VCaP (cell line): ENCODE data around the gene RAB5B.
"Not testable (repeated sequence)": the region's sequence is repeated elsewhere in the genome, so short reads cannot be mapped to it uniquely, and the experiment has no call there.

Experiments used
- H3K27ac ChIP-seq: fragments of 450-650 bp; 2 replicates; pipeline ENCODE4 v1.5.1; 2017
- TF ChIP-seq, protein P1 (sequence below): fragments of 450-650 bp; conservative IDR thresholded peaks from 2 replicates; pipeline ENCODE4 v1.5.1; 2017; ENCODE audit warnings: mild to moderate bottlenecking, moderate library complexity

Gene RAB5B

DNA sequence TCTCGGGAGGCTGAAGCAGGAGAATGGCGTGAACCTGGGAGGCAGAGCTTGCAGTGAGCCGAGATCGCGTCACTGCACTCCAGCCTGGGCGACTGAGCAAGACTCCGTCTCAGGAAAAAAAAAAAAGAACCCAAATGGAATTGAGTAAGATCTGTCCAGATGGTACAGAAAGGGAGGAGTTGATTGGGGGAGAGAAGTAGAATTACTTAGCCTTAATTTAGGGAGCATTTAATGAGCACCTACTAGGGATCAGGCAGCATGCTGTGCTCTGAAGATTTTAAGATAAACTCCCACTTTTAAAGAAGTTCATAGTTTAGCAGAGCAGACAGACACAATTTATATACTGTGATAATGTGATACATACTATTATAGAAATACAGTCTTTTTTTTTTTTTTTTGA, 4.5 kb downstream of the RAB5B start:
- H3K27ac ChIP-seq: no peak overlapping the region
- TF ChIP-seq, protein P1, sequence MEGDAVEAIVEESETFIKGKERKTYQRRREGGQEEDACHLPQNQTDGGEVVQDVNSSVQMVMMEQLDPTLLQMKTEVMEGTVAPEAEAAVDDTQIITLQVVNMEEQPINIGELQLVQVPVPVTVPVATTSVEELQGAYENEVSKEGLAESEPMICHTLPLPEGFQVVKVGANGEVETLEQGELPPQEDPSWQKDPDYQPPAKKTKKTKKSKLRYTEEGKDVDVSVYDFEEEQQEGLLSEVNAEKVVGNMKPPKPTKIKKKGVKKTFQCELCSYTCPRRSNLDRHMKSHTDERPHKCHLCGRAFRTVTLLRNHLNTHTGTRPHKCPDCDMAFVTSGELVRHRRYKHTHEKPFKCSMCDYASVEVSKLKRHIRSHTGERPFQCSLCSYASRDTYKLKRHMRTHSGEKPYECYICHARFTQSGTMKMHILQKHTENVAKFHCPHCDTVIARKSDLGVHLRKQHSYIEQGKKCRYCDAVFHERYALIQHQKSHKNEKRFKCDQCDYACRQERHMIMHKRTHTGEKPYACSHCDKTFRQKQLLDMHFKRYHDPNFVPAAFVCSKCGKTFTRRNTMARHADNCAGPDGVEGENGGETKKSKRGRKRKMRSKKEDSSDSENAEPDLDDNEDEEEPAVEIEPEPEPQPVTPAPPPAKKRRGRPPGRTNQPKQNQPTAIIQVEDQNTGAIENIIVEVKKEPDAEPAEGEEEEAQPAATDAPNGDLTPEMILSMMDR: no peak

DNA sequence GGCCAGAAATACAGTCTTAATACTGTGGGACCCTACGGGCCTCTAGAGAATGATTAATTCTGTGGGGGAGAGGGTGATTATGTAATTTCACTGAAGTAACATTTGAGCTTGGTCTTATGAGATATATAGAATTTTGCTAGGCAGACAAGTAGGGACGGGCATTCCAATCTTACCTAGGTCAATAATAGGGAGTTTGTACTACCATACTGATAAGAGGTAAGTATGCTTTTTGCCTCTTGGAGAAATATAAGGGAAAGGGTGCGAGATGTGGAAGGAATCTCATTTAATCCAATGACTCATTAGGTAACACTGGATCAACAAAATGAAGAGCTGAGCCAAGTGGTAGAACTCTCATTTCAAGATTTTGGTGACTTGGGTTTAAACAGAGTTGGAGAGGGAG, 5.2 kb downstream of the RAB5B start:
- TF ChIP-seq, protein P1: no peak
- no peak overlapping the region for H3K27ac ChIP-seq

DNA sequence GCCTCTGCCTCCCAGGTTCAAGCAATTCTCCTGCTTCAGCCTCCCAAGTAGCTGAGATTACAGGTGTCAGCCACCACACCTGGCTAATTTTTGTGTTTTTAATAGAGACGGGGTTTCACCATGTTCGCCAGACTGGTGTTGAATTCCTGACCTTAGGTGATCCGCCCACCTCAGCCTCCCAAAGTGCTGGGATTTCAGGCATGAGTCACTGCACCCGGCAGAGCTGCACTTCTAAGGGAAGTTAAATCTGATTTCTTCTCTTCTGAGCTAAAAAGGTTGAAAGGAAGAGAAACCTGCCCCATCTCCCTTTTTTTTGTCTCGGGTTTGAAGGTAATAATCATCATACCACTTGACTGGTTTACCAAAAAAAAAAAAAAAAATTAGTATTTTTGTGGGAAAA, 8.0 kb downstream of the RAB5B start:
- H3K27ac ChIP-seq: not testable (repeated sequence)

DNA sequence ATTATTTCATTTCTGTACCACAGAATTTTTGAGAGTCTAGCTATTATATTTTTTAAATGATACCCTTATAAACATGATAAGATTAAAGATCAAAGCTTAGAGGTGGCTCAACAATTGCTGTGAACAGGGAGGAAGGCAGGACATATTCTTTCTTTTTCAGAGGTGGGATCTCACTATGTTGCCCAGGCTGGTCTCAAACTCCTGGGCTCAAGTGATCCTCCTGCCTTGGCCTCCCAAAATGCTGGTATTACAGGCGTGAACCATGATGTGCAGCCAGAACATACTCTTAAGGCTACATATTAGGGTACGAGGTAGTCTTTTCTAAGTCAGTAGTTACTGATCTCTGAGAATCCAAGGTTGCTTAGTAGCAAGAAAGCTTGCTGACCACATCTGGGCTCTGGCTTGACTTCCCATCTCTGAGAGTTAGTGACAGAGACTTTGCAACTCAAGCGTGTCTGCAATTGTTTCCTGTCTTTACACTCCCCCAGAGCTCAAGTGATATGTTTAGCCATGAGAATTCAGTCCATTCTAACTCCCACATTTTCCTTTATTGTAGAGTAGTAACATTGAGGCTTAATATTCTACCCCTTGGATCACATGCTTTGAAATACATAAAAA, 8.6 kb downstream of the RAB5B start:
- TF ChIP-seq, protein P1: no peak
- no peak overlapping the region for H3K27ac ChIP-seq

DNA sequence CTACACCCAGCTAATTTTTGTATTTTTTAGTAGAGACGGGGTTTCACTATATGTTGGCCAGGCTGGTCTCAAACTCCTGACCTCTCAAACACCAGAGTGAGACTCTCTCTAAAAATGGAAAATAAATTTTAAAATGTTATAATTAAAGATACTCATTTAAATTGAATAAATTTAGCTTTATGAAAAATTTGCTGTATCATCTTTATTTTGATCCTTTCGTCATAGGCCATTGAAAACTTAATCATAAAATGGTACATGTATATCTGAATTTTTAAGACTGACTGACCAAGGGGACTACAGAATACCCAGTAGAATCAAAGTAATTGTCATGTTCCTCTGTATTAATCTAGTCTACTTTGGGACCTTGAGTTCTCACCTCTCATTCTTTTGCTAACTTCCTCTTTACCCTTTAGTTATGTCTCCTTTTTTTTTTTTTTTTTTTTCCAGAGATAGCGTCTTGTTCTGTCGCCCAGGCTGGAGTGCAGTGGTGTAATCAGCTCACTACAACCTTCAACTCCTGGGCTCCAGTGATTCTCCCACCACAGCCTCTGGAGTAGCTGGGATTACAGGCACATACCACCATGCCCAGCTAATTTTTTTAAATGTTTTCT, 9.5 kb downstream of the RAB5B start:
- no peak overlapping the region for H3K27ac ChIP-seq
- TF ChIP-seq, protein P1: no peak

DNA sequence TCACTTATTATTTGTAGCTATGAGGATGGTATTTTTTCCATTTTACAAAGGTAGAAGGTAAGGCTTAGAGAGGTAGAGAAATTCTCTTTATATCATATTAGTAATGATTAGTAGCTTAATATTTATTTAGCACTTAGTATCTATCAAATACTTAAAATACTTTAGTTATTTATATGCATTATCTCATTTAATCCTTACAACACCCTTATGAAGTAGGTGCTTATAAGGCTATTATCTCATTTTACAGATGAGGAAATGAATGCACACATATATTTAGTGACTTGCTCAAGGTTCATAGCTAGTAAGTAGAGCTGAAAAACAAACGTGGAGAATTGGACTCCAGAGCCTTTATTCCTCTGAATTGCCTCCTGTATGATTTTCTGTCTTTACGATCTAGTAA, 11.0 kb downstream of the RAB5B start:
- no peak overlapping the region for H3K27ac ChIP-seq
- TF ChIP-seq, protein P1: no peak

DNA sequence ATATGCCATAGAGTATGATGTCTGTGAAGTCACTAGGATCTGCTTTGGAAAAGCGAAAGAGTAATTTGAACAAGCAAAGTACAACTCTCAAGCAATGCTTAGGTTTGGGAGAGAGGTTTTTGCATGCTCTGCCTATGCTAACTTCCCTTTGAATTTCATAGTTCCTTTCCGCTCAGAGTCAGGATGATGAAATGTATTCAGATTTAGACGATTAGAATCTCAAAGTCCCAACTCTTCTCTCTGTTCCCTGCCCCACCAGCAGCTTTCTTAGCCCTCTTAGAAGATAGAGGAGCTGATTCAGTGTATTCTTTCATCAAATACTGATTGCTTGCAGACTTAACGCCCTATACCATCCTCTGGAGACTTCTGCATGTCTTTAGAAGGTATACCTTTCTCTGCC, 11.5 kb downstream of the RAB5B start:
- TF ChIP-seq, protein P1: no peak
- H3K27ac ChIP-seq: no peak overlapping the region

DNA sequence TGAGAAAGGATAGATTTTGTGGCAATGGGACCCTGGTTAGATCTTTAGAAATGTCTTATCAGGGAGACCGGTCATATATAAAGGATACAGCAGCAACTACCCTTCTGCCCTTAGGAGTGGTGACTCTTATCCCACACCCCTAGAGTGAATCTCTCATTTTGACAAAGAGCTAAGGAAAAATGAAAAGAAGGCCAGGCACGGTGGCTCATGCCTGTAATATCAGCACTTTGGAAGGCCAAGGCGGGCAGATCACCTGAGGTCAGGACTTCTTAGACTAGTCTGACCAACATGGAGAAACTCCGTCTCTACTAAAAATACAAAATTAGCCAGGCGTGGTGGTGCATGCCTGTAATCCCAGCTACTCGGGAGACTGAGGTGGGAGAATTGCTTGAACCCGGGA, 12.1 kb downstream of the RAB5B start:
- H3K27ac ChIP-seq: not testable (repeated sequence)
